Hepatic stellate cell (primary cell): ENCODE results near the gene ABHD12.
"Not testable (repeated sequence)": the region's sequence is repeated elsewhere in the genome, so short reads cannot be mapped to it uniquely, and the experiment has no call there.

Experiments
- DNase-seq: peaks from one replicate; pipeline ENCODE4 v3.0.0; 2011; ENCODE audit warnings: low spot score

The ABHD12 gene

GRCh38 chr20:25353747-25354705 is 36.6 kb downstream of the ABHD12 start:
- no peak for DNase-seq

- no peak for DNase-seq
Observed at GRCh38 chr20:25353353-25353746, 37.3 kb downstream of the ABHD12 start.

GRCh38 chr20:25352746-25353145 is 37.9 kb downstream of the ABHD12 start:
- DNase-seq, result no peak

GRCh38 chr20:25351024-25351360 is 39.6 kb downstream of the ABHD12 start:
- no peak for DNase-seq

- no peak for DNase-seq
Observed at GRCh38 chr20:25346349-25346748, 44.3 kb downstream of the ABHD12 start.

GRCh38 chr20:25345721-25346120 is 44.9 kb downstream of the ABHD12 start:
- no peak for DNase-seq

GRCh38 chr20:25344634-25345033 is 46.0 kb downstream of the ABHD12 start:
- DNase-seq, result no peak

- DNase-seq, result no peak
Observed at GRCh38 chr20:25341716-25342680, 48.6 kb downstream of the ABHD12 start.

- no peak for DNase-seq
Observed at GRCh38 chr20:25340380-25340779, 50.3 kb downstream of the ABHD12 start.

GRCh38 chr20:25339608-25340007 is 51.0 kb downstream of the ABHD12 start:
- no peak for DNase-seq

GRCh38 chr20:25338112-25339023 is 52.3 kb downstream of the ABHD12 start:
- DNase-seq, result no peak

GRCh38 chr20:25336561-25337422 is 53.8 kb downstream of the ABHD12 start:
- DNase-seq, result peak; percentile 28

GRCh38 chr20:25334972-25335371 is 55.7 kb downstream of the ABHD12 start:
- not testable (repeated sequence) for DNase-seq

GRCh38 chr20:25328954-25329498 is 61.6 kb downstream of the ABHD12 start:
- DNase-seq, result no peak

- DNase-seq, result no peak
Observed at GRCh38 chr20:25327521-25328235, 63.0 kb downstream of the ABHD12 start.

GRCh38 chr20:25325997-25326396 is 64.6 kb downstream of the ABHD12 start:
- no peak for DNase-seq

GRCh38 chr20:25325073-25325472 is 65.6 kb downstream of the ABHD12 start:
- no peak for DNase-seq

GRCh38 chr20:25324412-25324811 is 66.2 kb downstream of the ABHD12 start:
- DNase-seq, result no peak

GRCh38 chr20:25323496-25324246 is 67.0 kb downstream of the ABHD12 start:
- DNase-seq, result no peak
